ENCODE results near the gene RFPL2.
"Not testable (repeated sequence)": the region's sequence is repeated elsewhere in the genome, so short reads cannot be mapped to it uniquely, and the experiment has no call there.

RFPL2 gene

GRCh38 chr22:32205974-32206773 lies 1.3 kb upstream of the RFPL2 start:
- DNase-seq = no peak

- no peak for DNase-seq
Observed at GRCh38 chr22:32204040-32204855, 625 bp downstream of the RFPL2 start.

GRCh38 chr22:32203181-32204039 lies 1.5 kb downstream of the RFPL2 start:
- no peak for DNase-seq

GRCh38 chr22:32202539-32203180 lies 2.2 kb downstream of the RFPL2 start:
- no peak for DNase-seq

- no peak for DNase-seq
Observed at GRCh38 chr22:32202161-32202538, 2.7 kb downstream of the RFPL2 start.

GRCh38 chr22:32200752-32201151 lies 4.1 kb downstream of the RFPL2 start:
- DNase-seq = no peak

GRCh38 chr22:32199961-32200360 lies 4.9 kb downstream of the RFPL2 start:
- DNase-seq = no peak

GRCh38 chr22:32199341-32199740 lies 5.5 kb downstream of the RFPL2 start:
- DNase-seq = no peak

GRCh38 chr22:32197553-32198226 lies 7.2 kb downstream of the RFPL2 start:
- not testable (repeated sequence) for DNase-seq

GRCh38 chr22:32195900-32196299 lies 9.0 kb downstream of the RFPL2 start:
- not testable (repeated sequence) for DNase-seq

- DNase-seq = not testable (repeated sequence)
Observed at GRCh38 chr22:32193346-32193745, 11.5 kb downstream of the RFPL2 start.

- not testable (repeated sequence) for DNase-seq
Observed at GRCh38 chr22:32191021-32191420, 13.9 kb downstream of the RFPL2 start.

GRCh38 chr22:32185821-32186220 lies 19.1 kb downstream of the RFPL2 start:
- no peak for DNase-seq

- no peak for DNase-seq
Observed at GRCh38 chr22:32183625-32184024, 21.2 kb downstream of the RFPL2 start.

- DNase-seq = no peak
Observed at GRCh38 chr22:32181043-32181442, 23.8 kb downstream of the RFPL2 start.

GRCh38 chr22:32177221-32177765 lies 27.6 kb downstream of the RFPL2 start:
- no peak for DNase-seq

- no peak for DNase-seq
Observed at GRCh38 chr22:32175683-32176644, 28.9 kb downstream of the RFPL2 start.

- DNase-seq = no peak
Observed at GRCh38 chr22:32175115-32175514, 29.8 kb downstream of the RFPL2 start.

GRCh38 chr22:32165681-32166080 lies 39.2 kb downstream of the RFPL2 start:
- DNase-seq = no peak

Data from activated gamma-delta T cell (primary cell).